ENCODE measurements around the gene RNF182.

DNA sequence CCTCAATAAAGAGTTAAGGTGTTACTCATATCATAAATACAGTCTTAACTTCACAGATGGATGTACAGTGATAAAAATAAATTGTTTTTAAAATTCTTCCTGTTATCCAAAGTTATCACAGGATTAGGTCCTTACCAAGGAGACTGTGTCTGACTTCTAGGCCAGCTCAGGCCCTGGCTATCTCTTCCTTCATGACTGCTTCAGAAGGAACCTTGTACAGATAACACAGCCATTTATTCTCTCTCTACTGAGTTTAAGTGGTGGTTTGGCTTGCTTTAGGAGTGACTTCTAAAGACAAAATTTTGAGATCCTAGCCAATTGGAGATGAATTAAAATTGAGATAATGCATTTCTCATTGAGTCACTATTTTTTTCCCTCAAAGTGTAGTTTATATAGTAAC, 40.8 kb upstream of the RNF182 start:
- TF ChIP-seq, protein P1, sequence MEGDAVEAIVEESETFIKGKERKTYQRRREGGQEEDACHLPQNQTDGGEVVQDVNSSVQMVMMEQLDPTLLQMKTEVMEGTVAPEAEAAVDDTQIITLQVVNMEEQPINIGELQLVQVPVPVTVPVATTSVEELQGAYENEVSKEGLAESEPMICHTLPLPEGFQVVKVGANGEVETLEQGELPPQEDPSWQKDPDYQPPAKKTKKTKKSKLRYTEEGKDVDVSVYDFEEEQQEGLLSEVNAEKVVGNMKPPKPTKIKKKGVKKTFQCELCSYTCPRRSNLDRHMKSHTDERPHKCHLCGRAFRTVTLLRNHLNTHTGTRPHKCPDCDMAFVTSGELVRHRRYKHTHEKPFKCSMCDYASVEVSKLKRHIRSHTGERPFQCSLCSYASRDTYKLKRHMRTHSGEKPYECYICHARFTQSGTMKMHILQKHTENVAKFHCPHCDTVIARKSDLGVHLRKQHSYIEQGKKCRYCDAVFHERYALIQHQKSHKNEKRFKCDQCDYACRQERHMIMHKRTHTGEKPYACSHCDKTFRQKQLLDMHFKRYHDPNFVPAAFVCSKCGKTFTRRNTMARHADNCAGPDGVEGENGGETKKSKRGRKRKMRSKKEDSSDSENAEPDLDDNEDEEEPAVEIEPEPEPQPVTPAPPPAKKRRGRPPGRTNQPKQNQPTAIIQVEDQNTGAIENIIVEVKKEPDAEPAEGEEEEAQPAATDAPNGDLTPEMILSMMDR (IDR thresholded peaks at IDR 0.05; ENCODE audit: low read depth, low read length, poor library complexity, severe bottlenecking): no peak
- no peak for TF ChIP-seq EZH2phosphoT487 (IDR thresholded peaks at IDR 0.05; ENCODE audit: borderline replicate concordance, low read length)

Data from DOHH2 (cell line).